ENCODE results near the gene MCRS1.
"Not testable (repeated sequence)": the region's sequence is repeated elsewhere in the genome, so short reads cannot be mapped to it uniquely, and the experiment has no call there.

MCRS1 gene

DNA sequence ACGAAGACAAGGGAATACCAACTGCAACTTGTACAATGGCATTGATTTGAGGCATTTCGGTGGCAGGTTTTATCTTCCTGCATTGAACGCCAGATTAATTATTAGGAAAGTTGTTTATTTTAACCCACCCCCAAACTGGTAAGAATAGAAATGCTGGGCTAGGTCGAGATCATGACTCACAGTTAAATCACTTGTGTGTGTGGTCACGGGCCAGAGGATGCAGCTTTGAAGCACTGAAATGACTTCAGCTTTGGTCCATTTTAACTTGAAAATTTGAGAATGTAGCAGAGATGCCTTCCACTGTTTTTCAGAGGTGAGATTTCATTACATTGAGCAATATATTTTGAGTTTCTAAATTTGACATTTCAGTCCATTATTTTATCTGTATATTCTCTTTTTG lies 52.7 kb downstream of the MCRS1 start:
- DNase-seq (ENCODE audit: low read depth), result peak; percentile 84
- no peak overlapping the region for H3K4me3 ChIP-seq (ENCODE audit: low read length)
- TF ChIP-seq, protein P1, sequence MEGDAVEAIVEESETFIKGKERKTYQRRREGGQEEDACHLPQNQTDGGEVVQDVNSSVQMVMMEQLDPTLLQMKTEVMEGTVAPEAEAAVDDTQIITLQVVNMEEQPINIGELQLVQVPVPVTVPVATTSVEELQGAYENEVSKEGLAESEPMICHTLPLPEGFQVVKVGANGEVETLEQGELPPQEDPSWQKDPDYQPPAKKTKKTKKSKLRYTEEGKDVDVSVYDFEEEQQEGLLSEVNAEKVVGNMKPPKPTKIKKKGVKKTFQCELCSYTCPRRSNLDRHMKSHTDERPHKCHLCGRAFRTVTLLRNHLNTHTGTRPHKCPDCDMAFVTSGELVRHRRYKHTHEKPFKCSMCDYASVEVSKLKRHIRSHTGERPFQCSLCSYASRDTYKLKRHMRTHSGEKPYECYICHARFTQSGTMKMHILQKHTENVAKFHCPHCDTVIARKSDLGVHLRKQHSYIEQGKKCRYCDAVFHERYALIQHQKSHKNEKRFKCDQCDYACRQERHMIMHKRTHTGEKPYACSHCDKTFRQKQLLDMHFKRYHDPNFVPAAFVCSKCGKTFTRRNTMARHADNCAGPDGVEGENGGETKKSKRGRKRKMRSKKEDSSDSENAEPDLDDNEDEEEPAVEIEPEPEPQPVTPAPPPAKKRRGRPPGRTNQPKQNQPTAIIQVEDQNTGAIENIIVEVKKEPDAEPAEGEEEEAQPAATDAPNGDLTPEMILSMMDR (IDR thresholded peaks at IDR 0.05; ENCODE audit: insufficient read depth, low read depth, low read length, missing control alignments), result no peak

DNA sequence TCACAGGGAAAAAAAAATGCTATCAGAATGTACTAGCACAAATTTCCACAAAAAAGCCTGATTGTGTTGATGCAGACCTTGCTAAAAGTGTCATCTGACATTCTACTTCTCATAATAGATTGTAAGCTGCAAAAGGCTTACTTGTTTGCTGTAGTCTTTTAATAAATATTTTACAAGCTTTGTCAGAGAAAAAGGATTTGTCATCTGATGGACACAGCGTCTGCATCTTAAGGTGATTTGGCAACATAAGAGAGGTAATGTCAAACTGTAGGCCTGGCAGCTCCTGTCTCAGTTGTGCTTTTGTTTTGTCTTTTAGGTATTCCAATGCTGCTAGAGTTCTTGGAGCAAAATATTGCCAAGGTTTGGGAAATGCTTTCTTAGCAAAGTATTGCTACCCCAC lies 55.4 kb downstream of the MCRS1 start:
- DNase-seq (ENCODE audit: low read depth), result no peak
- TF ChIP-seq, protein P1 (IDR thresholded peaks at IDR 0.05; ENCODE audit: insufficient read depth, low read depth, low read length, missing control alignments), result no peak
- H3K4me3 ChIP-seq (ENCODE audit: low read length), result no peak overlapping the region

DNA sequence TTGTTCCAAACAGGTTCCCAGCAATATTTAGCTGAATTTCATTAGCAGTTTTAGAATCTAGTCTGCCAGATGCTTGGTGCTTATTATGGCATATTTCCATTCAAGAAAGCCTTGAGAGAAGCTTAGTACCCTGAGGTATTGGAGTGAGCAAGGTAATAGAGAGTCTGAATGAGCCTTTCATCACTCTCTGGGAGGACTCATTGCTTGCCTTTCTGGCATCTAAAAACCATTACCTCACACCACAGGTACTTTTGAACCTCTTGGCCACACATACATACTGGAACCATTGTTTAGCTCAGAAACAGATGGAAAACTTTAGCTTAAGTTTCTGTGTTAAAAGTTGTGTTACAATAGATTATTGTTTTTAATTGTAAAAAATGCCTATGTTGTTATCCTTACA lies 56.5 kb downstream of the MCRS1 start:
- TF ChIP-seq, protein P1 (IDR thresholded peaks at IDR 0.05; ENCODE audit: insufficient read depth, low read depth, low read length, missing control alignments), result no peak
- H3K4me3 ChIP-seq (ENCODE audit: low read length), result no peak overlapping the region
- peak; percentile 55 for DNase-seq (ENCODE audit: low read depth)

DNA sequence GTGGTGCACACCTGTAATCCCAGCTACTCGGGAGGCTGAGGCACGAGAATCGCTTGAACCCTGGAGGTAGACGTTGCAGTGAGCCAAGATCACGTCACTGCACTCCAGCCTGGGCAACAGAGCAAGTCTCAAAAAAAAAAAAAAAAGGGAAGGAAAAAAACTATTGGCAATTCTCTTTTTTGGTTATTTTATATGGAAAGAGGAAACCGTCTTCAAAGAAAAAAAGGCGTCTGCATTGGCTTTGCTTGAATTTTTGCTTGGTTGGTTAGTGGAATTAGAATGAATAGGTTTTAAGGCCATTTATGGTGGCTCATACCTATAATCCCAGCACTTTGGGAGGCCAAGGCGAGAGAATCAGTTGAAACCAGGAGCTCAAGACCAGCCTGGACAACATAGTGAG lies 58.3 kb downstream of the MCRS1 start:
- DNase-seq (ENCODE audit: low read depth); H3K4me3 ChIP-seq (ENCODE audit: low read length): not testable (repeated sequence)
